NCI-H1694 treated with DMSO at 0.1 percent for 48 hours (cell line): Measurements from ENCODE around the gene CYB5R4.
"Not testable (repeated sequence)": the region's sequence is repeated elsewhere in the genome, so short reads cannot be mapped to it uniquely, and the experiment has no call there.

Experiments used
- DNase-seq: peaks from one replicate; lab custom pipeline; 2025; lab: John Stamatoyannopoulos, UW

The CYB5R4 gene

GRCh38 chr6:83914953-83915352 lies 55.5 kb downstream of the CYB5R4 start:
- DNase-seq: no peak

DNA sequence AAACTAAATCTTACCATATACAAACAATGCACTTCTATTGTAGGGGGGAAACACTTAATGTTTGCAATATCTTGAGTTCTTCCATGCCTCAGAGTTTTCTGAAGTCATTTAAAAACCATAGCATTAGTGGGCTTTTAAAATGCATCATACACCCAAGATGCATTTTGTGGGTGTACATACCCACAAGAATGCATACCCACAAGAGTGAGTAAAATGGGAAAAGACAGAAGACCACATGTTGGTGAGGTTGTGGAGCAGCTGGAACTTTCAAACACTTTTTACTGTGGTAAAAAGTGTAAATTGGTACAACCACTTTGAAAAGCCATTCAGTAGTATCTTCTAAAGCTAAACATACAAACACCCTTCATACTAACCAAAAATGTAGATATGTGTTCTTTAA lies 57.5 kb downstream of the CYB5R4 start:
- DNase-seq: no peak

- DNase-seq: no peak
Observed at GRCh38 chr6:83920017-83920416, 60.5 kb downstream of the CYB5R4 start.

GRCh38 chr6:83921315-83921714 lies 61.8 kb downstream of the CYB5R4 start:
- no peak for DNase-seq

DNA sequence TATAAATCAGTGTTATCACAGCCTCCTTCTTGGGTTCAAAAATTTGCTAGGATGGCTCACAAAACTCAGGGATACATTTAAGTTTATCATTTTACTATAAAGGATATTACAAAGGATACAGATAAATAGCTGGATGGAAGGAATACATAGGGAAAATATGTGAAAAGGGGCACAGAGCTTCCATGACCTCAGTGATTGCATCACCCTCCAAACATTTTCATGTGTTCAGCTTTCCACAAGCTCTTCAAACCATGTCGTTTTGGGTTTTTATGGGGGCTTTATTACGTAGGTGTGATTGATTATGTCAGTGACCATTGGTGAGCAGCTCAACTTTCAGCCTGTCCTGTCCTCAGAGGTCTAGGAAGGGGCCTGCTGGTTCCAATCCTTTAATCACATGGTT lies 68.0 kb downstream of the CYB5R4 start:
- DNase-seq: no peak

DNA sequence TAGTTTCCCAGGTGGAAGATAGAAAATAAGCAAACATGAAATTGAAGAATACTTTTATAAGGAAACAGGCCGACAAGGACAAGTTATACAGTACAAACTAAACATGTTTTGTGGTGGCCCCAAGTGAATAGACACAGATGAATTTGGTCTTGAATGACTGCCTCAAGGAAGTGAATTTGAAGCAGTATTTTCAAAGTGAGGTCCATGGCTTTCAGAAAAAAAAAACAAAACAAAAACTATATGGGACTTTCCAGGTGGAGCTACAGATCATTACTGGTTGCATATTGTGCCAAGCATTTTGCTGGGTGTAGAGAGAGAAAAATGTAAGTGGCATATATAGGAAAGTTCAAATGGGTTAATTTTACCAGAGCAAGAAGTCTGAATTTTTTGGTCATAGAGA lies 68.8 kb downstream of the CYB5R4 start:
- no peak for DNase-seq

DNA sequence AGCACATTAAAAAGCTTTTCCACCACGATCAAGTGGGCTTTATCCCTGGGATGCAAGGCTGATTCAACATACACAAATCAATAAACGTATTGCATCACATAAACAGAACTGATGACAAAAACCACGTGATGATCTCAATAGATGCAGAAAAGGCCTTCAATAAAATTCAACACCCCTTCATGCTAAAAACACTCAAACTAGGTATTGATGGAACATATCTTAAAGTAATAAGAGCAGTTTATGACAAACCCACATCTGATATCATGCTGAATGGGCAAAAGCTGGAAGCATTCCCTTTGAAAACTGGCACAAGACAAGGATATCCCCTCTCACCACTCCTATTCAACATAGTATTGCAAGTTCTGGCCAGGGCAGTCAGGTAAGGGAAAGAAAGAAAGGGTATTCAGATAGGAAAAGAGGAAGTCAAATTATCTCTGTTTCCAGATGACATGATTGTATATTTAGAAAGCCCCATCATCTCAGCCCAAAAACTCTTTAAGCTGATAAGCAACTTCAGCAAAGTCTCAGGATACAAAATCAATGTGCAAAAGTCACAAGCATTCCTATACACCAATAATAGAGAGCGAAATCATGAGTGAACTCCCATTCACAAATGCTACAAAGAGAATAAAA lies 86.8 kb downstream of the CYB5R4 start:
- not testable (repeated sequence) for DNase-seq

DNA sequence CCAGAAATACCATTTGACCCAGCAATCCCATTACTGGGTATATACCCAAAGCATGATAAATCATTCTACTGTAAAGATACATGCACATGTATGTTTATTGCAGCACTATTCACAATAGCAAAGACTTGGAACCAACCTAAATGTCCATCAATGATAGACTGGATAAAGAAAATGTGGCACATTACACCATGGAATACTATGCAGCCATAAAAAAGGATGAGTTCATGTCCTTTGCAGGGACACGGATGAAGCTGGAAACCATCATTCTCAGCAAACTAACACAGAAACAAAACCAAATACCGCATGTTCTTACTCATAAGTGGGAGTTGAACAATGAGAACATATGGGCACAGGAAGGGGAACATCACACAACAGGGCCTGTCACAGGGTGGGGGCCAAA lies 88.5 kb downstream of the CYB5R4 start:
- DNase-seq: not testable (repeated sequence)

DNA sequence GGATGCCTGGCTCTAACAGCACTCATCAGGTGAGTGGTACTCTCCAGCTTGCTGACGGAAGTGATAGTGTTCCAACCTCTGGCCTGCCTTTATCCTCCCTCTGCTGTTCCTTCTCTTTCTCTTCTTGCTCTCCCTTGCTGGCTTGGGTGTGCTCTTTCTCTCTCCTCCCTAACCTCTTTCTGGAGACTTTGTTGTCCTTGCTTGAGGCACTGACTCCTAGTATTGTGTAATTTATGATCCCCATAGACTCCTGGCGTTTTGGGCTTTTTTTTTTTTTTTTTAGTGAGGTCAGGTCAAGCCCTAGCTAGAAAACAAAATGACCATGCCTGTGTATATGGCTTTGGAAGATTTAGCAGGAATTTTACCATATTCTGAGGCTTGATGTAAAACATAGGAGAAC lies 89.4 kb downstream of the CYB5R4 start:
- no peak for DNase-seq

GRCh38 chr6:83951423-83951822 lies 91.9 kb downstream of the CYB5R4 start:
- not testable (repeated sequence) for DNase-seq

DNA sequence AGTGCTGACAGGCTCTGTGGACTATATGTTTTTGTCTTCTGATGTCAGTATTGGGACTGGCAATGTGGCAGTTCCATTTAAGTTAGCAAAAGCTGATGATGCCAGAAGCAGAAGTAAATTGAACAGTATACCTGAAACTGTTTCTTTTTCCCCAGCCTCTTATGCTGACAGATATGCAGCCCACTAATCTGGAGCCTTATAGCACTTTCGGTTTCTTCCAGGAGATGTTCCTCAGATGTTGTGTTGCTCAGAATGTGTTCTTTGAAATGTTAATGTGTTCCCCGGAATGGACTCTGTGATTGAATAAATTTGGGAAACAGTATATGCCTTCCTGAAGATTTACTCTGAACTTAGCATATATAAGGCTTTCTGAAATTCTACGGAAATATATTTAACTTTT lies 93.3 kb downstream of the CYB5R4 start:
- DNase-seq: no peak

- no peak for DNase-seq
Observed at GRCh38 chr6:83954371-83954770, 94.9 kb downstream of the CYB5R4 start.

GRCh38 chr6:83958241-83958685 lies 98.8 kb downstream of the CYB5R4 start:
- DNase-seq: no peak

DNA sequence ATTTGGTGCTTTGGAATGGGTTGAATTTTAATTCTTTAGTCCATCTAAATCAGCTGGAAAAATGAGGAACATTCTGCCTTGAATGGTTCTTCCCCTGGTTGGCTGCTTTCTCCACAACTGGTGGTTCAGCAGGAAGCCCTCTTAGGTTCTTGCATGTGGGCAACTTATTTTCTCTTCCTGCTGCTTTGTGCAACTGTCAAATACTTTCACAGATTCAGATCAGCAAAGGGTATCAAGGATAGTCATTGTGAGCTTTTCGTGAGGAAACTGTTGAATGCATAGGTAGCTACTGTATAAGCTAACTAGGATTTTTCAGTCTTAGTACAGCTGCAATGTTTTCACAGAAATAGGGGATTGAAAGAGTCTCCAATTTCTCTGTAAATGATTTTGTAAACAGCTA lies 101.2 kb downstream of the CYB5R4 start:
- no peak for DNase-seq

DNA sequence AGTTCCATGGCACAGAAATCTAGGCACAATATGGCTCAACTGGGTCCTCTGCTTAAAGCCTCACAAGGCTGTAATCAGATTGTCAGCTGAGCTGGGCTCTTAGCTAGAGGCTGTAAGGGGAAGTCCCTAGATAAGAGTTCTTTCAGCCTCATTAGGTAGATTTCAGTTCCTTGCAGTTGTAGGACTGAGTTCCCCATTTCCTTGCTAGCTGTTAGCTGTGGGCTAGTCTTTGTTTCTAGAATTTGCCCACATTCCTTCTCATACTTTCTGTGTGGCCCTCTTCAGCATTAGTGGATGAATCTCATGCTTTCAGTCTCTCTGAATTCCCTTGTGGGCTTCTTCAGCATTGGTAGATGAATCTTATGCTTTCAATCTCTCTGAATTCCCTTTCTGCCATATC lies 103.1 kb downstream of the CYB5R4 start:
- DNase-seq: no peak

DNA sequence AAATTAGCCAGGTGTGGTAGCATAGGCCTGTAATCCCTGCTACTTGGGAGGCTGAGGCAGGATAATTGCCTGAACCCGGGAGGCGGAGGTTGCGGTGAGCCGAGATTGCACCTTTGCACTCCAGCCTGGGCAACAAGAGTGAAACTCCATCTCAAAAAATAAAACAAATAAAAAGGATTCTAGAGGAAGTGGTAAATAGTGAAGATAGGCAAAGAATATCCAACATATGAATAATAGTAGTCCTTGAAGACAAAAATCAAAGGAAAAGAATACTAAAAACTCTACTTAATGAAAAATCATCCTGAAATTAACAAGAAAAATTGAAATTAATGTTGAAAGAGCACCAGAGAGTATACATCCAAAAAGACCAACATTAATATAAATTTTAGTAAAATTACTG lies 107.0 kb downstream of the CYB5R4 start:
- DNase-seq: no peak

DNA sequence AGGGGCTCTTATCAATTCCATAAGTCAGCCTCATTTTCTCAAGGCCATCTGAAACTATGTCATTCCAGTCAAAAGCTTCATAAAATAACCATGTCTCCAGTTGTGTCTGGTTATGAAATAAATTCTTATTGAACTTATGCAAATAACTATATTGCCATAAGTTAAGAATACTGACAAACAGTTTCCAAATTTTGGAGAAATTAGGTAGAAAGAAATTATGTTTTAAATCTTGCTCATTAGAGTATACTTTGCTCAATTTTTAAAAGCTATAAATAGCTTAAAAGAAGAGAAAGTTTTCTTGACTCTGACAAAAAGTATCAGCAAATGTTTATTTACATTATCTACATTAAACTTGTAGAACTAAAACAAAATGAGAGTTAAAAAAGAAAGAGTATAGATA lies 111.1 kb downstream of the CYB5R4 start:
- DNase-seq: no peak

DNA sequence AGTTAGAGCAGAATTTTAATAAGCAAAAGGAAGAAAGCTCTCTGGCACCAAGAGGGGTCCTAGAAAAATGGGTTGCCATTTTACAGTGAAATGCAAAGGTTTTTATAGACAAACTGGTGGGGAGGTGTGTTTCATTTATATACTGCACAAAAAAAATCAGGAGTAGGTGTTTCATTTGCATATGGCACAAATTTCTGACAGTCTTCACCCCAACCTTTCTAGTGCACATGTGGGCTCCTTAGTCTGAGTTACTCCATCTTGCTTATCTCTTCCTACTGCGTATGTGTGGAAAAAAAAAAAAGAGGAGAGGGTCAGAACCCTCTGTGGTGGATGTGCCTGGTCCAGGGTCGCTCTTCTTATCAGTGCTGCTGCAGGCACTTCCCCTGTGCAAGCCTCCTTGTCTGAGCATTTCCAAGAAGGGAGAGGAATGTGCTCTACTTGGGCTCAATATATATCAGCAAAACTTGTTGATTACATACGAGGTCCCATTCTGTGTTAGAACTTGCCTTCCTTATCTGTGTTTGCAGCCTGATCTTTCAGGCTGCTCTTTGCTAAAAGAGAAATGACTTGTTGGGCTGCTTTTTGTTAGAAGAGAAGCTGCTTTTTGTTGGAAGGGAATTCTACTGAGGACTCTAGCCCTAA lies 115.0 kb downstream of the CYB5R4 start:
- no peak for DNase-seq

DNA sequence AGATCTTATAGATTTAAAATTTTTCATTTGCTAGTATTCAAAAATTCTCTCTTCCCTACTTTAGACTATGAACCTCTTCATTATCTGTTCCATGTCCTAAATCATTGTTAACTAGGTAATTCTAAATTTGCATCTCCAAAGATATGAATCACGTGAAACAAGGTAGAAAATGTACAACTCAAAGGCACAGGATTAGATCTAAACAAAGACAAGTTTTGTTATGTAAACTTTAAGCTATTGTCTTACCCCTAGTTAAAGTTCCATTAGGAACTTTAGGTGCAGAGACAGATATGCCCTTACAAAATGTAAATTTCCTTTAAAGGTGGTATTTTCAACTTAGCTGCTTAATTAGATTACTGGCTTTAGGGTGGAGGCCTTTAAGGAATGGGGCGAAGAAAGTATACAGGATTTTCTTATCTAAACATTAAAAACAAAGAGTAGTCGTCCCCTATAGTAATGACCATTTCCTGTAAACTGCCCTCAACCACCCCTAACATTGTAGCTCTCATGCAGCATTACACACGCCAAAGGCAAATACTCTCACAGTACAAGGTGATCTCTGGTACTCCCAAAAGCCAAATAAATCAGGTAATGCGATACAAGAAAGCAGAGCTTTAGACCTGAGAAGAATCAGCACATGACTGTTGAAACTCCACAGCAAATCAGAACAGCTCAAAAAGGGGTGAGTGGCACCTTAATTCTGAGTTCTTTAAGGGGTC lies 116.7 kb downstream of the CYB5R4 start:
- no peak for DNase-seq

DNA sequence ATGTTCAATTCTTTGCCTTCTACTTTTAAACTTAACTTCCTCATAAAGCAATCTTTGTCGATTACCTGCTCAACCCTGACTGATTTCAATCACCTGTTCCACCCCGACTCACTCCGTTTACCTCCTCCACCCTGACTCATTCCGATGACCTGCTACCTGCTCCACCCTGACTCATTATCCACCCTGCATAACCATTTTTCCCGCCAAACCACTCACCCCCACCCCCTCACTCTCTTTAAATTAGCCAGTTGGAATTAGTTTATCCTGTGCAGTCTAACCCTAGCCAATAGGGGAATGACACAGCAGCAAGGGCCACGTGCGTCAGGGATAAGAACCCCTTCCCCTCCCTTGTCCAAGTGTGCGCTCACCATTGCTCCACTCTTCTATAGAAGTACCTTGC lies 117.4 kb downstream of the CYB5R4 start:
- no peak for DNase-seq

- DNase-seq: no peak
Observed at GRCh38 chr6:83978324-83978734, 118.8 kb downstream of the CYB5R4 start.

GRCh38 chr6:83978997-83979396 lies 119.5 kb downstream of the CYB5R4 start:
- DNase-seq: no peak

- no peak for DNase-seq
Observed at GRCh38 chr6:83984411-83984810, 124.9 kb downstream of the CYB5R4 start.
